ENCODE measurements around the gene SYTL1.

SYTL1 gene

DNA sequence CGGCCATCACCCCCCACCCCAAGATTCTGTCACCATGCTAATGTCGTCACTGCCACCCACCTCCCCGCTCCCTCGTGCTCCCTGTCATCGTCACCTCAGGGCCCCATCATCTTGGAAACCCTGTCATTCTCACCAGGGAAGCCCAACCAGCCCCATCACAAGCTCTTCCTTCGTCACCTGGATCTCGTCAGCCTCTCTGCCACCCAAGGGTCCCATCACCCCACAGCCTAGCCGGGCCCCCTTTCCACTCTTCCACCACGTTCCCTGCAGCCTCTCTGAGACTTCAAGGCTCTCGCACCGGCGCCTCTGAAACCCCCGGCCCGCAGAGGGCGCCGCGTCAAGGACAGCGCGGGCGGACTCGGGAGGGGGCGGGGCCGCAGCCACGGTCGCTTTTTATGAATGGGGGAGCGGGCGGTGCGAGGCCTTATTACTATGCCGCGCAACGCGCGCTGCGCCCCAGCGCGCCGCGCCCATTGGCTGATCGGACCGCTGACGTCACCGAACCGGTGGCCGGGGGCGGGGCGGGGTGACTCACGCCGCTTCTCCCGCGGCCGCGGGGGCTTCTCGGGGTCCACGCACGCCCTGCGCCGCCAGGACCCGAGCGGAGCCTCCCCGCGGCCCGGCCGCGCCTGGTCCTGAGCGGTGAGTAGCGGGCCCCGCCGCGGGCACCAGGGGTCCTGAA is 50.4 kb downstream of the SYTL1 start, which contains the start of gene GPR3:
Gene GPR3, plus strand, starts transcription at position 527 of the 682 bp plus-strand sequence. CDS start 1,177 bp downstream, outside the sequence.
- peak; percentile 88 for DNase-seq (ENCODE audit: low read depth)
- TF ChIP-seq CTCF (conservative IDR thresholded peaks at IDR 0.05; ENCODE audit: control insufficient read depth, insufficient read depth, low read depth, low read length) = peak; percentile 38
- peak within 1 kb of the TSS; percentile 81 for H3K4me3 ChIP-seq (ENCODE audit: control insufficient read depth, low read depth, low read length)

DNA sequence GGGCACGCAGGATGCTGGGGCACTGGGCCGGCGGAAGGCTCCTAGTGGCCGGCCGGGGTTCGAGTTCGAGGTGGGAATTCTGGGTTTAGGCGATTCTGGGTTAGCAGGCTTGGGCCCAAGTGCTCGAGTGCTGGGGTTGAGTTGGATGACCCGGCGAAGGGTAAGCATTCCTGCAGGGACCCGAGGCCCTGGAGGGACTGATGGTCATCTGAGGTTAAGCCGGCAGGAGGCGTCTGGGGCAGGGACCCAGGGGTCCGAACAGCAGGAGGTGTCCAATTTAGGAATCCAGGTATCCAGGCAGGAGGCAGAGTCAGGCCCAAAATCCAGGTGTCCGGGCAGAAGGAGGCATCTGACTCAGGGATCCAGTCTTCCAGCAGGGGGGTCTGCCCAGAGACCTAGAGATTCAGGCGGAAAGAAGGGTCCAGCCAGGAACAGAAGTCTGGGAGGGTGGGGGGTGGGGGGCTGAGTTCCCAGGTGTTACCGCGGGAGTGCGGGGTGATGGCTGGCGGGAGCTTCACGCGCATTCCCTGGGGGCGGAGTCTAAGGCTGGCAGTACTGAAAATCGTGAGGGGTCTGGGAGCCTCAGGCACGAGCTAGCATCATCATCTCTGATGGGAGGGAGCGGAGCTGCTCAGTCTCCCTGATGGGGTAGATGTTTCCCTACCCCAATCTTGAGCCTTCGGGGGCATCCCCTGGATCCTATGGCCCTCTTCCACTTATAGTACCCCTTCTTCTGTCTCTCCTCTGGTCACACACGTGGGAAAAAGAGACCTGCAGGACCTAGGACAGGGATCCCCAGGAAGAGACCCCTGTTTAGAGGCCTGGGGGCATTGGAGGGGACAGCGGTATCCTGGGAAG is 51.2 kb downstream of the SYTL1 start:
- H3K4me3 ChIP-seq (ENCODE audit: control insufficient read depth, low read depth, low read length) = peak overlapping the region; percentile 81
- peak; percentile 34 for TF ChIP-seq CTCF (conservative IDR thresholded peaks at IDR 0.05; ENCODE audit: control insufficient read depth, insufficient read depth, low read depth, low read length)
- DNase-seq (ENCODE audit: low read depth) = no peak

DNA sequence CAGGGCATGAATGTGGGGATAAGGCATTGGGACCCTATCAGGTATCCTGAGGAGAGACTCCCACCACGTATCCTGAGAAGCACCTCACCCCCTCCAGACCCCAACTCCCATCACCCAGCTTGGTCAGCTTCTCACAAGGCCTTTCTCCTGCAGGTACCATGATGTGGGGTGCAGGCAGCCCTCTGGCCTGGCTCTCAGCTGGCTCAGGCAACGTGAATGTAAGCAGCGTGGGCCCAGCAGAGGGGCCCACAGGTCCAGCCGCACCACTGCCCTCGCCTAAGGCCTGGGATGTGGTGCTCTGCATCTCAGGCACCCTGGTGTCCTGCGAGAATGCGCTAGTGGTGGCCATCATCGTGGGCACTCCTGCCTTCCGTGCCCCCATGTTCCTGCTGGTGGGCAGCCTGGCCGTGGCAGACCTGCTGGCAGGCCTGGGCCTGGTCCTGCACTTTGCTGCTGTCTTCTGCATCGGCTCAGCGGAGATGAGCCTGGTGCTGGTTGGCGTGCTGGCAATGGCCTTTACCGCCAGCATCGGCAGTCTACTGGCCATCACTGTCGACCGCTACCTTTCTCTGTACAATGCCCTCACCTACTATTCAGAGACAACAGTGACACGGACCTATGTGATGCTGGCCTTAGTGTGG is 51.9 kb downstream of the SYTL1 start:
- DNase-seq (ENCODE audit: low read depth) = no peak
- no peak overlapping the region for H3K4me3 ChIP-seq (ENCODE audit: control insufficient read depth, low read depth, low read length)
- TF ChIP-seq CTCF (conservative IDR thresholded peaks at IDR 0.05; ENCODE audit: control insufficient read depth, insufficient read depth, low read depth, low read length) = no peak

DNA sequence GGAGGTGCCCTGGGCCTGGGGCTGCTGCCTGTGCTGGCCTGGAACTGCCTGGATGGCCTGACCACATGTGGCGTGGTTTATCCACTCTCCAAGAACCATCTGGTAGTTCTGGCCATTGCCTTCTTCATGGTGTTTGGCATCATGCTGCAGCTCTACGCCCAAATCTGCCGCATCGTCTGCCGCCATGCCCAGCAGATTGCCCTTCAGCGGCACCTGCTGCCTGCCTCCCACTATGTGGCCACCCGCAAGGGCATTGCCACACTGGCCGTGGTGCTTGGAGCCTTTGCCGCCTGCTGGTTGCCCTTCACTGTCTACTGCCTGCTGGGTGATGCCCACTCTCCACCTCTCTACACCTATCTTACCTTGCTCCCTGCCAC is 52.4 kb downstream of the SYTL1 start:
- no peak for TF ChIP-seq CTCF (conservative IDR thresholded peaks at IDR 0.05; ENCODE audit: control insufficient read depth, insufficient read depth, low read depth, low read length)
- no peak overlapping the region for H3K4me3 ChIP-seq (ENCODE audit: control insufficient read depth, low read depth, low read length)
- no peak for DNase-seq (ENCODE audit: low read depth)

DNA sequence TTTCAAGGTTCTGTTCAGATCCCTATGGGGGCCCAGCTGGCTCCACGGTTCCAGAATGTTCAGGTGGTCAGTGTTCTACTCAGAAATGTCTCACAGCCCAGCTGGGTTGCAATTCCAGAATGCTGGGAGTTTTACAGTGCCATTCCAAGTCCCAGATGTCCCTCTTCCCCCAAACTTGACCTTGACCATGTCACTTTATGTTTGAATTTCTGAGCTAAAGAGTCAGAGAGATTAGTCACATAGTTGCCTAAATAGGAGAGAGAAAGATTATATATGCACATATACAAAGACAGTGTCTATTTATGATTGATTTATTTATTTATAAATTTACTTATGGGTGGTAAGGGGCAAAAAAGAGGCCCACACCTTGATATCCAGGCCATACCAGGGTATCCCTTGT is 53.1 kb downstream of the SYTL1 start:
- DNase-seq (ENCODE audit: low read depth) = no peak
- H3K4me3 ChIP-seq (ENCODE audit: control insufficient read depth, low read depth, low read length) = no peak overlapping the region
- TF ChIP-seq CTCF (conservative IDR thresholded peaks at IDR 0.05; ENCODE audit: control insufficient read depth, insufficient read depth, low read depth, low read length) = no peak

DNA sequence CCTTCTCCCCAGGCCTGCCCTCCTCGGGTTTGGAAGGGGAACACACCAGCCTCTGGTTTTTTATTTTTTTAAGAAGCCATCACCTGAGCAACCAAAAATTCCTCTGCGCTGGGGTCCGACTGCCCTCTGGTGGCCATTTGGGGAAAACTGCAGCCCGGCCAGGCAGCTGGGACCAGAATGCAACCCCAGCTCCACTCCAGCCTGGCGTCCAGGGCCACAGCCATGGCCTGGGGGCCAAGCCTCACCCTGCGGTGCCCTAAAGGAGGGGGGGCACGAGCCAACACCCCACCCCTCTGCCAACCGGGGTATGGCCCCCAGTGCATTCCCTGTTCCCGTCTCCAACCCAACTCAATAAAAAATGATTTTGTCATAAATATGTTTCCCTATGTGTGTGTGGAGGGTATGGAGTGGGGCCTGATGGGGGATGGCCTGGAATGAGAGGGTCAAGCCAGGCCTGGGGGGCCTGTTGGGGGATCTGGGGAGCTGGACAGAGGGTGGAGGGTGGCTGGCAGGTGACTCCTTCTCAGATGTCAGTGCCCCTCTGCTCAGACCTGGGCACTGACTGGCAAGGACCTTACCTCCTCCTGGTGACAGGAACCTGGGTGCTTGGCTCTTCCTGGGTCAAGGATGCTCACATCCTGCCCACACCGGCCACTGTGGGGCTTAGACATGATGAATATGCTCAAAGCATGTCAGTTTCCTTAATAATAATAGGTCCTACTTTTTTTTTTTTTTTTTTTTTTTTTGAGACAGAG is 53.8 kb downstream of the SYTL1 start:
- DNase-seq (ENCODE audit: low read depth) = peak; percentile 64
- no peak overlapping the region for H3K4me3 ChIP-seq (ENCODE audit: control insufficient read depth, low read depth, low read length)
- peak; percentile 84 for TF ChIP-seq CTCF (conservative IDR thresholded peaks at IDR 0.05; ENCODE audit: control insufficient read depth, insufficient read depth, low read depth, low read length)

All from fibroblast of mammary gland (primary cell).